Measurements from ENCODE around the gene RSPH3. TPM values are rescaled to one million over a fixed set of nuclear protein-coding genes. Genes with fewer than 3 reads are reported as not detected.

The RSPH3 gene
- total RNA-seq, 1 donor from 2014 or later = 7.5 TPM

GRCh38 chr6:158933079-158933595, 66.9 kb downstream of the RSPH3 start:
- no peak for DNase-seq

GRCh38 chr6:158928068-158928467, 71.9 kb downstream of the RSPH3 start:
- no peak for DNase-seq

GRCh38 chr6:158926414-158926813, 73.6 kb downstream of the RSPH3 start:
- no peak for DNase-seq

DNA sequence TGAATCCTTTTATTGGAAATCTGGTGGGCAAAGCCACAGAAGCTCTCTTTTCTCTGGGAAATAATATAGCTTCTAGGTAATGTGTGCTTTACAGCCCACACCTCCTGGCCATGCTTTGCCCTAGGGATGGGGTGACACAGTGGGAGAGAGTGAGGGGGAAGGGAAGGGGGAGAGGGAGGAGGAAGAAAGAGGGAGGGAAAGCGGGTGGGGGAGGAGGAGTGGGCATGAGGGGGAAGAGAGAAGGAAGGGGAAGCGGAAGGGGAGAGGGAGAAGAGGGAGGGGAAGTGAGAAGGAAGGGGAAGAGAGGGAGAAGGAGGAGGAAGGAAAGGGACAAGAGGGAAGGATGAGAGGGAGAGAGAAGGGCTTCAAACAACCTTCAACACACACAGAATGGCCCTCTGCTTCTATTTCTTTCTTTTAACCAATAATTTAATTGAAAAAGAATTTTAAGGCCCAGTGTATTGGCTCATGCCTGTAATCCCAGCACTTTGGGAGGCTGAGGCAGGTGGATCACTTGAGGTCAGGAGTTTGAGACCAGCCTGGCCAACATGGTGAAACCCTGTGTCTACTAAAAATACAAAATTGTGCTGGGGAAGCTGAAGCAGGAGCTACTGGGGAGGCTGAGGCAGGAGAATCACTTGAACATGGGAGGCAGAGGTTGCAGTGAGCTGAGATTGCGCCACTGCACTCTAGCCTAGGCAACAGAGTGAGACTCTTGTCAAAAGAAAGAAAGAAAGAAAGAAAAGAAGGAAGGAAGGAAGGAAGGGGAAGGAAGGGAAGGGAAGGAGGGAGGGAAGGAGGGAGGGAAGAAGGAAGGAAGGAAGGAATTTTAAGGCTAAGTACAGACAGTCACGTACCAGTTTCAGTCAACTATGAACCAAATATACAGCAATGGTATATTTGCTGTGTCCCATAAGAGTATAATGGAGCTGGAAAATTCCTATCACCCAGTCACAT, 75.2 kb downstream of the RSPH3 start:
- DNase-seq = no peak

GRCh38 chr6:158923805-158924498, 76.0 kb downstream of the RSPH3 start:
- peak; percentile 10 for DNase-seq

Small RNA genes within 50 kb of the gene (small RNA-seq; reads per million reads assigned to genes)
- gene RNU6-293P = not detected

Other genes starting within 250 kb of the RSPH3 start
- gene EZR, start 180.8 kb downstream of the RSPH3 start, total RNA-seq = 162 TPM
- gene TAGAP, start 44.8 kb upstream of the RSPH3 start, total RNA-seq = 1.4 TPM
- 1.1 TPM for gene FNDC1, start 169.2 kb upstream of the RSPH3 start, total RNA-seq